A549 (cell line): Measurements from ENCODE around the gene TALDO1.

Experiments
- BHLHE40 ChIP-seq: IDR thresholded peaks from 2 replicates; pipeline ENCODE4 v1.6.1; 2012; ENCODE audit warnings: low read depth, low read length, inconsistent platforms
- CEBPB ChIP-seq, 2 experiments: fragments of >200 bp in 1 of 2; sonication (Bioruptor Twin) in 1 of 2; formaldehyde crosslinking in 1 of 2; IDR thresholded peaks; 2 replicates each; pipeline ENCODE4 v1.6.1; 2012 to 2016
- CHD2 ChIP-seq: fragments of 150-350 bp; IDR thresholded peaks from 2 replicates; pipeline ENCODE4 v1.6.1; 2014; ENCODE audit warnings: low read length; ENCODE audit not compliant: partially characterized antibody
- CTCF ChIP-seq: fragments of >200 bp; sonication (Bioruptor Twin); formaldehyde crosslinking; IDR thresholded peaks from 3 replicates; pipeline ENCODE4 v1.5.1; 2016
- PBX3 ChIP-seq: IDR thresholded peaks from 2 replicates; pipeline ENCODE4 v1.6.1; 2012
- POLR2A ChIP-seq: IDR thresholded peaks from 2 replicates; pipeline ENCODE4 v1.6.1; 2012; ENCODE audit warnings: mild to moderate bottlenecking, low read length
- RNF2 ChIP-seq: fragments of 200-600 bp; sonication (generic); IDR thresholded peaks from 2 replicates; pipeline ENCODE4 v1.6.1; 2016; ENCODE audit warnings: low read depth, mild to moderate bottlenecking, antibody characterized with exemption, moderate library complexity, borderline replicate concordance
- SMC3 ChIP-seq: fragments of >200 bp; sonication (Bioruptor Twin); formaldehyde crosslinking; IDR thresholded peaks from 3 replicates; pipeline ENCODE4 v1.6.1; 2018; ENCODE audit warnings: inconsistent platforms

- TF ChIP-seq CEBPB (IDR thresholded peaks at IDR 0.05) = no peak
- TF ChIP-seq SMC3 = no peak
- no peak for TF ChIP-seq POLR2A
- no peak for TF ChIP-seq CTCF
- no peak for TF ChIP-seq BHLHE40
- TF ChIP-seq RNF2 = no peak
- no peak for TF ChIP-seq CHD2
- TF ChIP-seq PBX3 = no peak; the same call in 1 of the 2 replicates
These were observed 42.7 kb downstream of the TALDO1 start, which contains the start of gene CEND1 for GRCh38 chr11:789943-790342.
